Natural killer cell (primary cell): ENCODE results near the gene ADGRL1. TPM values are rescaled to one million over a fixed set of nuclear protein-coding genes. Genes with fewer than 3 reads are reported as not detected.

Experiments
- ATAC-seq, 3 donors: fragments of 150-1000 bp in 2 of 3; fragments of 200-7000 bp in 1 of 3; cut with Tn5 transposase; 1 replicate in 1 of 3; 2 replicates in 2 of 3; pipeline ENCODE4 v1.10.0; 2021; ENCODE audit warnings: mild to moderate bottlenecking in 2 of 3, moderate library complexity in 2 of 3
- DNase-seq, 2 donors: peaks; one replicate each; pipeline versions ENCODE4 v3.0.0 to v3.0.0-alpha.2; 2013 to 2021; ENCODE audit warnings: mixed read lengths in 1 of 2
- H3K27ac ChIP-seq: one replicate; pipeline ENCODE4 v1.5.1; 2013; ENCODE audit warnings: mild to moderate bottlenecking, low read length
- H3K27me3 ChIP-seq: one replicate; pipeline ENCODE4 v1.6.1; 2013; ENCODE audit warnings: low read length; ENCODE audit not compliant: control insufficient read depth, insufficient read depth
- H3K36me3 ChIP-seq: one replicate; pipeline ENCODE4 v1.6.1; 2013; ENCODE audit warnings: low read length; ENCODE audit not compliant: control insufficient read depth, insufficient read depth
- H3K4me1 ChIP-seq: one replicate; pipeline ENCODE4 v1.6.1; 2013; ENCODE audit warnings: low read length; ENCODE audit not compliant: control insufficient read depth, insufficient read depth
- H3K4me3 ChIP-seq: one replicate; pipeline ENCODE4 v1.5.1; 2013; ENCODE audit warnings: low read length
- H3K9me3 ChIP-seq: one replicate; pipeline ENCODE4 v1.6.1; 2013; ENCODE audit warnings: low read length; ENCODE audit not compliant: control insufficient read depth, insufficient read depth
- H3K27ac Mint-ChIP-seq, 2 donors: one replicate each; pipeline ENCODE4 v1.8.0; 2022; ENCODE audit warnings: mild to moderate bottlenecking in 2 of 2, mixed read lengths in 2 of 2, moderate library complexity in 1 of 2
- H3K27me3 Mint-ChIP-seq, 2 donors: one replicate each; pipeline ENCODE4 v1.8.0; 2022; ENCODE audit warnings: low read depth in 2 of 2, mixed read lengths in 2 of 2
- H3K36me3 Mint-ChIP-seq: one replicate; pipeline ENCODE4 v1.8.0; 2022; ENCODE audit warnings: mixed read lengths
- H3K4me1 Mint-ChIP-seq, 2 donors: one replicate each; pipeline ENCODE4 v1.8.0; 2022; ENCODE audit warnings: mixed read lengths in 2 of 2
- H3K4me3 Mint-ChIP-seq: one replicate; pipeline ENCODE4 v1.8.0; 2022; ENCODE audit warnings: mild to moderate bottlenecking, moderate library complexity, mixed read lengths
- H3K9me3 Mint-ChIP-seq, 2 donors: one replicate each; pipeline ENCODE4 v1.8.0; 2022; ENCODE audit warnings: mixed read lengths in 2 of 2
- CTCF ChIP-seq: fragments of 200-600 bp; IDR thresholded peaks from one replicate; pipeline ENCODE4 v1.8.0; 2022; ENCODE audit warnings: antibody characterized with exemption
- WGBS: methylation state at CpG from one replicate; pipeline ENCODE4 v1.1.7; 2013; ENCODE audit warnings: missing lambda C conversion rate; ENCODE audit not compliant: insufficient coverage; 5-methylcytosine and 5-hydroxymethylcytosine counted together
- intact Hi-C: fragments of 100-400 bp; cut with micrococcal nuclease; formaldehyde crosslinking; loops from one replicate; pipeline ENCODE4 v1.14.2; 2022
- total RNA-seq, 4 donors: library from RNA; stranded (reverse); fragments of 120-200 nt in 1 of 4; gene quantifications; one replicate each; pipeline versions ENCODE4 v1.2.3 to v1.2.4, GENCODE V29; 2013 to 2022

The ADGRL1 gene
- total RNA-seq, 3 donors from 2014 or later (not counting 1 experiment from before 2014, with no cell fraction given): 47.3 to 54.3 (median 52.7) TPM

GRCh38 chr19:14165990-14166830, 39.8 kb downstream of the ADGRL1 start:
- Histone ChIP-seq H3K36me3 (peaks cover 7% of the 10 kb centered on the region), H3K27me3 (no peaks in the 10 kb centered on the region), H3K4me1 (peaks cover 38% of the 10 kb centered on the region), H3K27ac (peak overlapping the region; percentile 79), H3K4me3 (peak overlapping the region; percentile 20), H3K9me3 (no peaks in the 10 kb centered on the region)
- intact Hi-C loops: loop anchor here (10.0 kb wide), 1 partner anchor 109 kb away; no protein-coding TSS in a partner anchor
- Mint-ChIP-seq H3K36me3 (no peaks in the 10 kb centered on the region), H3K27ac (peak overlapping the region; percentile 85 to 95), H3K27me3 (no peaks in the 10 kb centered on the region), H3K4me3 (peak overlapping the region; percentile 89), H3K9me3 (no peaks in the 10 kb centered on the region), H3K4me1 (peaks cover 26 to 40% of the 10 kb centered on the region in 2 donors)
- peak; percentile 46 to 47 for DNase-seq
- ATAC-seq: peak; percentile 66 to 74 (median 71)
- WGBS: 26% methylated on average over 12 of the region's 20 CpGs
- no peak for TF ChIP-seq CTCF

GRCh38 chr19:14164724-14165493, 41.1 kb downstream of the ADGRL1 start:
- Mint-ChIP-seq H3K27ac (peak overlapping the region in 1 of 2 donors; percentile 95), H3K9me3 (no peaks in the 10 kb centered on the region), H3K36me3 (no peaks in the 10 kb centered on the region), H3K4me3 (no peak overlapping the region), H3K27me3 (no peaks in the 10 kb centered on the region), H3K4me1 (peaks cover 26 to 35% of the 10 kb centered on the region in 2 donors)
- Histone ChIP-seq H3K36me3 (peaks cover 6% of the 10 kb centered on the region), H3K27ac (no peak overlapping the region), H3K27me3 (no peaks in the 10 kb centered on the region), H3K4me1 (peaks cover 38% of the 10 kb centered on the region), H3K4me3 (no peak overlapping the region), H3K9me3 (no peaks in the 10 kb centered on the region)
- intact Hi-C loops: loop anchor here (10.0 kb wide), 1 partner anchor 110 kb away; no protein-coding TSS in a partner anchor
- no peak for ATAC-seq
- TF ChIP-seq CTCF: no peak
- no peak for DNase-seq
- WGBS: 81% methylated on average over 14 of the region's 16 CpGs

- Histone ChIP-seq H3K4me1 (peaks cover 38% of the 10 kb centered on the region), H3K27ac (no peak overlapping the region), H3K27me3 (no peaks in the 10 kb centered on the region), H3K9me3 (no peaks in the 10 kb centered on the region), H3K4me3 (no peak overlapping the region), H3K36me3 (peaks cover 5% of the 10 kb centered on the region)
- Mint-ChIP-seq H3K27me3 (no peaks in the 10 kb centered on the region), H3K9me3 (no peaks in the 10 kb centered on the region), H3K4me3 (no peak overlapping the region), H3K4me1 (peaks cover 26 to 34% of the 10 kb centered on the region in 2 donors), H3K27ac (peak overlapping the region in 1 of 2 donors; percentile 44), H3K36me3 (no peaks in the 10 kb centered on the region)
- DNase-seq: no peak
- intact Hi-C loops: loop anchor here (10.0 kb wide), 1 partner anchor 111 kb away; no protein-coding TSS in a partner anchor
- WGBS: 96% methylated on average over 11 of the region's 11 CpGs
- no peak for ATAC-seq
- TF ChIP-seq CTCF: no peak
Observed at GRCh38 chr19:14164082-14164481, 41.9 kb downstream of the ADGRL1 start.
